ENCODE measurements around the gene NUDT4B. TPM values are rescaled to one million over a fixed set of nuclear protein-coding genes. Genes with fewer than 3 reads are reported as not detected.

NUDT4B gene
- total RNA-seq: 10.4 and 12.8 TPM in 2 replicates

DNA sequence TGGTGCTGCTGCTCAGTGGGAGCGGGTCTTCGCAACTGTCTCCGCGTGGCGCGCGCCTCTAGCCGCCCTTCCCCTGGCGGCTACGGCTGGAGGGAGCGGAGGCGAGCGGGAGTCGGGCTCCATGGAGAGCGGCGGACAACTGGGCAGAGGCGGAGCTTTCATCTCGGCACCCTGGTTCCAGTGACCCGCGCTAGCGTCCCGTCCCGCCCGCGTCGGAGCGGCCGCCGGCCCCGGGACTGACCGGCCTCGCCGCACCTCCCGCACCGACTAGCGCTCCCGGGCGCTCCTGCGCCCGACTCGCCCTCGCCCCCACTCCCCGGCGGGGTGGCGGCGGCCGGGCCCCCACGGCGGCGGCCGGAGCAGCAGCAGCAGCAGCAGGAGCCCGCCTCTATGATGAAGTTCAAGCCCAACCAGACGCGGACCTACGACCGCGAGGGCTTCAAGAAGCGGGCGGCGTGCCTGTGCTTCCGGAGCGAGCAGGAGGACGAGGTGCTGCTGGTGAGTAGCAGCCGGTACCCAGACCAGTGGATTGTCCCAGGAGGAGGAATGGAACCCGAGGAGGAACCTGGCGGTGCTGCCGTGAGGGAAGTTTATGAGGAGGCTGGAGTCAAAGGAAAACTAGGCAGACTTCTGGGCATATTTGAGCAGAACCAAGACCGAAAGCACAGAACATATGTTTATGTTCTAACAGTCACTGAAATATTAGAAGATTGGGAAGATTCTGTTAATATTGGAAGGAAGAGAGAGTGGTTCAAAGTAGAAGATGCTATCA, at the start of gene NUDT4B:
TSS of gene NUDT4B (plus strand) at position 212 of the 772 bp plus-strand sequence. CDS start at position 391, 179 bp downstream.

Other genes with a start within 250 kb of the NUDT4B start
- gene NBPF14, start 152.8 kb upstream of the NUDT4B start, total RNA-seq: 42.2 and 104 TPM in 2 replicates
- 130 and 217 TPM in 2 replicates for gene PDE4DIP, start 95.7 kb downstream of the NUDT4B start, total RNA-seq